Endothelial cell of umbilical vein (primary cell): ENCODE measurements around the gene ARHGAP15.

Source experiments
- CTCF ChIP-seq, 2 donors: IDR thresholded peaks; 1 replicate in 1 of 2; 2 replicates in 1 of 2; pipeline ENCODE4 v1.5.1; 2011; ENCODE audit warnings: low read length in 2 of 2, mild to moderate bottlenecking in 2 of 2, moderate library complexity in 2 of 2, control low read depth in 1 of 2, inconsistent platforms in 1 of 2, low read depth in 1 of 2; ENCODE audit not compliant: insufficient read depth in 1 of 2; ENCODE audit errors: extremely low read depth in 1 of 2
- EZH2 ChIP-seq: IDR thresholded peaks from 2 replicates; pipeline ENCODE4 v1.6.1; 2012; ENCODE audit warnings: borderline replicate concordance, low read depth, mild to moderate bottlenecking, moderate library complexity, low read length, inconsistent platforms; ENCODE audit not compliant: severe bottlenecking
- GATA2 ChIP-seq: IDR thresholded peaks from 2 replicates; pipeline ENCODE4 v1.7.0; 2011; ENCODE audit warnings: low read depth, mild to moderate bottlenecking, moderate library complexity, mixed read lengths, low read length; ENCODE audit not compliant: insufficient read length, insufficient read depth
- MAX ChIP-seq: IDR thresholded peaks from 2 replicates; pipeline ENCODE4 v1.6.1; 2011; ENCODE audit not compliant: insufficient read depth, insufficient read length
- POLR2AphosphoS5 ChIP-seq: IDR thresholded peaks from 2 replicates; pipeline ENCODE4 v1.6.1; 2012; ENCODE audit warnings: low read depth, mild to moderate bottlenecking, control low read depth, low read length, moderate library complexity; ENCODE audit not compliant: insufficient read depth

- no peak for TF ChIP-seq CTCF (IDR thresholded peaks at IDR 0.05; ENCODE audit: extremely low read depth in 1 of 2, insufficient read depth in 1 of 2, low read depth in 1 of 2, low read length in 2 of 2)
- TF ChIP-seq GATA2, result no peak
- no peak for TF ChIP-seq POLR2AphosphoS5
- no peak for TF ChIP-seq EZH2
- no peak for TF ChIP-seq MAX
Observed at GRCh38 chr2:143615562-143615961, 486.3 kb downstream of the ARHGAP15 start.
